ENCODE measurements around the gene TAS1R1. TPM values are rescaled to one million over a fixed set of nuclear protein-coding genes. Genes with fewer than 3 reads are reported as not detected.

The TAS1R1 gene
- total RNA-seq, 1 donor from 2014 or later: not detected

DNA sequence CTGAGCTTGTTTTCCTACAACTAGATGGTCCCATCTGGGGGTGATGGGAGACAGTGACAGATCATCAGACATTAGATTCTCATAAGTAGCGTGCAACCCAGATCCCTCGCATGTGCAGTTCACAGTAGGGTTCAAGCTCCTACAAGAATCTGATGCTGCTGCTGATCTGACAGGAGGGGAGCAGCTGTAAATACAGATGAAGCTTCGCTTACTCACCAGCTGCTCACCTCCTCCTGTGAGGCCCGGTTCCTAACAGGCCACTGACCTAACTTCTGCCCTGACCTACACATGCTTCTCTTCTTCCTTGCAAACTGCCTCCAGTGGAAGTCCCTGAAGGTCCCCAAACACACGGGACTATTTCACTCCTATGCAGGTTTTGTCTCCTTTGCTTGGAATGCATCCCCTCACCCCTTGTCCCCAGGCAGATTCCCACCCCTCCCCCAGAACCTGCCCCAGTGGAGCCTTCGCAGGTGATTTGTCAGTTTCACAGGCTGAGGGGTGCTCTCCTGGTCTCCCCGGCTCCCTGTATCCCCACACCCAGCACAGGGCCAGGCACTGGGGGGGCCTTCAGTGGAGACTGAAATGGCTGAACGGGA lies 19.0 kb downstream of the TAS1R1 start:
- ATAC-seq: no peak

DNA sequence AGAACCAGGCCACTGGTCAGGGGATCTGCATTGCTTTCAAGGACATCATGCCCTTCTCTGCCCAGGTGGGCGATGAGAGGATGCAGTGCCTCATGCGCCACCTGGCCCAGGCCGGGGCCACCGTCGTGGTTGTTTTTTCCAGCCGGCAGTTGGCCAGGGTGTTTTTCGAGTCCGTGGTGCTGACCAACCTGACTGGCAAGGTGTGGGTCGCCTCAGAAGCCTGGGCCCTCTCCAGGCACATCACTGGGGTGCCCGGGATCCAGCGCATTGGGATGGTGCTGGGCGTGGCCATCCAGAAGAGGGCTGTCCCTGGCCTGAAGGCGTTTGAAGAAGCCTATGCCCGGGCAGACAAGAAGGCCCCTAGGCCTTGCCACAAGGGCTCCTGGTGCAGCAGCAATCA lies 19.7 kb downstream of the TAS1R1 start:
- no peak for ATAC-seq

DNA sequence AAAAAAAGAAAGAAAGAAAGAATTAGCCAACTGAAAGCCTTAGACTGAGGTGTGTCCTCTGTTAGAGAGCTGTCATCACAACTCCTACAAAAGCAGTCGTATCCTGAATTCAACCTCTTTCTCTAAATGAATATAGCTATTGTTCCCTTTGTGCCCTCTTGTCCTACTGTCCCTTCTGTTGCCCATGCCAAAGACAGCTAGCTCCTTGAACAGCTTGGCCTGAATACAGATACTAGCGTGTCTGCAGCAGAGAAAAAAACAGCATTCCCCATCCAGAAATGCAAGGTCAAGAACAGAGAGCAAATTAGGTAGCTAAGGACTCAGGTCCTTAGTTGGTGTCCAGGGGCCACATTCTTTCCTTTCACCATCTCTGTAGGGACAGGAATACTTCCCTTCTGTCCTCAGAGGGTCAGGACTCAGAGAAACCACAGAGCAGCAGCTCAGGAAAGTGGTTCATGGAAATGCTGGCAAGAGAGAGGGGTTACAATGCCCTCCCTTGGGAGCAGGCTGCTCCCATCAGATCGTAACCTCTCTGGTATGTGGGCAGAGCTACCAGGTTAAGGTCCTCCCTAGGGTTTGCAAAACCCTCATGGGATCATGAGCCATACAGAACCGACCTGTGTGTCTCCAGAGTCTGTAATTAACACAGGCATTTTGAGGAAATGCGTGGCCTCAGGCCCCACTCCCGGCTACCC lies 22.9 kb downstream of the TAS1R1 start:
- no peak for ATAC-seq

DNA sequence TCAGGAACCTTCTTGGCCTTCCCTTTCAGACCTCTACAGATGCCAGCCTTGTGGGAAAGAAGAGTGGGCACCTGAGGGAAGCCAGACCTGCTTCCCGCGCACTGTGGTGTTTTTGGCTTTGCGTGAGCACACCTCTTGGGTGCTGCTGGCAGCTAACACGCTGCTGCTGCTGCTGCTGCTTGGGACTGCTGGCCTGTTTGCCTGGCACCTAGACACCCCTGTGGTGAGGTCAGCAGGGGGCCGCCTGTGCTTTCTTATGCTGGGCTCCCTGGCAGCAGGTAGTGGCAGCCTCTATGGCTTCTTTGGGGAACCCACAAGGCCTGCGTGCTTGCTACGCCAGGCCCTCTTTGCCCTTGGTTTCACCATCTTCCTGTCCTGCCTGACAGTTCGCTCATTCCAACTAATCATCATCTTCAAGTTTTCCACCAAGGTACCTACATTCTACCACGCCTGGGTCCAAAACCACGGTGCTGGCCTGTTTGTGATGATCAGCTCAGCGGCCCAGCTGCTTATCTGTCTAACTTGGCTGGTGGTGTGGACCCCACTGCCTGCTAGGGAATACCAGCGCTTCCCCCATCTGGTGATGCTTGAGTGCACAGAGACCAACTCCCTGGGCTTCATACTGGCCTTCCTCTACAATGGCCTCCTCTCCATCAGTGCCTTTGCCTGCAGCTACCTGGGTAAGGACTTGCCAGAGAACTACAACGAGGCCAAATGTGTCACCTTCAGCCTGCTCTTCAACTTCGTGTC lies 23.7 kb downstream of the TAS1R1 start:
- ATAC-seq: no peak

DNA sequence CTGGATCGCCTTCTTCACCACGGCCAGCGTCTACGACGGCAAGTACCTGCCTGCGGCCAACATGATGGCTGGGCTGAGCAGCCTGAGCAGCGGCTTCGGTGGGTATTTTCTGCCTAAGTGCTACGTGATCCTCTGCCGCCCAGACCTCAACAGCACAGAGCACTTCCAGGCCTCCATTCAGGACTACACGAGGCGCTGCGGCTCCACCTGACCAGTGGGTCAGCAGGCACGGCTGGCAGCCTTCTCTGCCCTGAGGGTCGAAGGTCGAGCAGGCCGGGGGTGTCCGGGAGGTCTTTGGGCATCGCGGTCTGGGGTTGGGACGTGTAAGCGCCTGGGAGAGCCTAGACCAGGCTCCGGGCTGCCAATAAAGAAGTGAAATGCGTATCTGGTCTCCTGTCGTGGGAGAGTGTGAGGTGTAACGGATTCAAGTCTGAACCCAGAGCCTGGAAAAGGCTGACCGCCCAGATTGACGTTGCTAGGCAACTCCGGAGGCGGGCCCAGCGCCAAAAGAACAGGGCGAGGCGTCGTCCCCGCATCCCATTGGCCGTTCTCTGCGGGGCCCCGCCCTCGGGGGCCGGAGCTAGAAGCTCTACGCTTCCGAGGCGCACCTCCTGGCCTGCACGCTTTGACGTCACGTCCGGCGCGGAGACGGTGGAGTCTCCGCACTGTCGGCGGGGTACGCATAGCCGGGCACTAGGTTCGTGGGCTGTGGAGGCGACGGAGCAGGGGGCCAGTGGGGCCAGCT lies 24.4 kb downstream of the TAS1R1 start, which contains the start of gene ZBTB48:
ZBTB48 (plus strand) TSS at position 621 of the 745 bp plus-strand sequence. CDS start 616 bp downstream, outside the sequence.
- peak; percentile 96 for ATAC-seq

DNA sequence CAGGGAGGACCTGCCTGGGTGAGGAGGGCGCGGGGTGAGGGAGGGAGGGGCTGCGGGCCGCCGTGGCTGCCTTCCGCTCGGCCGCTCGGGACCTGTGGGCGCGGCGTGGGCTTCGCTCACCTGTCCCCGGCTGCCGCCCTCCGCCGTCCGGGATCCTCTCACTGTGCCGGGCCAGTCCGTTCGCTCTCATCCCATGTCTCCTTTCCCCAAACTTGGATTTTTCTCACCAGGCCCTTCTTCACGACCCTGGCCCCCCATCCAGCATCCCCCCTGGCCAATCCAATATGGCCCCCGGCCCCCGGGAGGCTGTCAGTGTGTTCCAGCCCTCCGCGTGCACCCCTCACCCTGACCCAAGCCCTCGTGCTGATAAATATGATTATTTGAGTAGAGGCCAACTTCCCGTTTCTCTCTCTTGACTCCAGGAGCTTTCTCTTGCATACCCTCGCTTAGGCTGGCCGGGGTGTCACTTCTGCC lies 25.0 kb downstream of the TAS1R1 start:
- peak; percentile 2 for ATAC-seq

DNA sequence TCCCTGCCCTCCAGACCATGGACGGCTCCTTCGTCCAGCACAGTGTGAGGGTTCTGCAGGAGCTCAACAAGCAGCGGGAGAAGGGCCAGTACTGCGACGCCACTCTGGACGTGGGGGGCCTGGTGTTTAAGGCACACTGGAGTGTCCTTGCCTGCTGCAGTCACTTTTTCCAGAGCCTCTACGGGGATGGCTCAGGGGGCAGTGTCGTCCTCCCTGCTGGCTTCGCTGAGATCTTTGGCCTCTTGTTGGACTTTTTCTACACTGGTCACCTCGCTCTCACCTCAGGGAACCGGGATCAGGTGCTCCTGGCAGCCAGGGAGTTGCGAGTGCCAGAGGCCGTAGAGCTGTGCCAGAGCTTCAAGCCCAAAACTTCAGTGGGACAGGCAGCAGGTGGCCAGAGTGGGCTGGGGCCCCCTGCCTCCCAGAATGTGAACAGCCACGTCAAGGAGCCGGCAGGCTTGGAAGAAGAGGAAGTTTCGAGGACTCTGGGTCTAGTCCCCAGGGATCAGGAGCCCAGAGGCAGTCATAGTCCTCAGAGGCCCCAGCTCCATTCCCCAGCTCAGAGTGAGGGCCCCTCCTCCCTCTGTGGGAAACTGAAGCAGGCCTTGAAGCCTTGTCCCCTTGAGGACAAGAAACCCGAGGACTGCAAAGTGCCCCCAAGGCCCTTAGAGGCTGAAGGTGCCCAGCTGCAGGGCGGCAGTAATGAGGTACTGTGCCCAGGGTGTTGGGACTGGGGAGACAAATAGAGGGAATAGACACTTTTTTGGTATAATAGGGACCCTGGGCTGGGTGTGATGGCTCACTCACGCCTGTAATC lies 25.7 kb downstream of the TAS1R1 start:
- no peak for ATAC-seq

DNA sequence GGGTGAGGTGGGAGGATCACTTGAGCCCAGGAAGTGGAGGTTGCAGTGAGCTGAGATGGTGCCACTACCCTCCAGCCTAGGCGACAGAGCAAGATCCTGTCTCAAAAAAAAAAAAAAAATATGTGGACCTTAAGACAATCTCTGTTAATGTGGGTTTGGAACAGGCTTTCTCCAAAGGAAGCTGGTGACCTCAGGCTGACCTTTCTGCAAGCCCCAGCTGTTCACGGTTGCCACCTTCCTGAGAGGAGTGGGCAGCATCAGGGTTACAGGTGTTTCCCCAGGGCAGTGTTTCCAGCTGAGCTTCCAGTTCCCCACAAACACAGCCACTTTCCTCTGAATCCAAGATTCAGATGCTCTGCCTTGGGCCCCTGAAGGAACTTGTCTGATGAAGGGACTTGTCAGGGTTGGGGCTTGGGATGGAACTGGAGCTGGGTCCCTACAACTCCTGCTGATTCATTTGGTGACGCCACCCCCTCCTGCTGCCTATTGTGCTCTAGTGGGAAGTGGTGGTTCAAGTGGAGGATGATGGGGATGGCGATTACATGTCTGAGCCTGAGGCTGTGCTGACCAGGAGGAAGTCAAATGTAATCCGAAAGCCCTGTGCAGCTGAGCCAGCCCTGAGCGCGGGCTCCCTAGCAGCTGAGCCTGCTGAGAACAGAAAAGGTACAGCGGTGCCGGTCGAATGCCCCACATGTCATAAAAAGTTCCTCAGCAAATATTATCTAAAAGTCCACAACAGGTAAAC lies 26.6 kb downstream of the TAS1R1 start:
- ATAC-seq: peak; percentile 27

DNA sequence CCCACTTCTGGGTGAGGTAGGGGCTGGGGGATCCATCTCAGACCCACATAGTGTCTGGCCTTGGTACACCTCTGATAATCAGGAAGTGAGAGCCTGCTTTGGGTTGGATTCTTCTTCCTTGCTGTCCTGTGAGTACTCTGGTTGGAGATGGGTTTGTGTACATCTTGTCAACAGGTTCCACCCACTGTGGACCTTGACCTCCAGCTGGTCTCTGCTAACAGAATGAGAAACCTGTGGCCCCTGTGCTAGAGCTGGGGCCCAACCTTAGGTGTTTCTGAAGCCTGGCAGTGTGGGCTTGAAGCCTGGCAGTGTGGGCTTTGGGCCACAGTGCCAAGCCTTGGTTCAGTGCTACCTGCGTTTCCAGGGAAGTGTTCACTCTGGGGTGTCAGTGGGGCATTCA lies 27.3 kb downstream of the TAS1R1 start:
- ATAC-seq: no peak

DNA sequence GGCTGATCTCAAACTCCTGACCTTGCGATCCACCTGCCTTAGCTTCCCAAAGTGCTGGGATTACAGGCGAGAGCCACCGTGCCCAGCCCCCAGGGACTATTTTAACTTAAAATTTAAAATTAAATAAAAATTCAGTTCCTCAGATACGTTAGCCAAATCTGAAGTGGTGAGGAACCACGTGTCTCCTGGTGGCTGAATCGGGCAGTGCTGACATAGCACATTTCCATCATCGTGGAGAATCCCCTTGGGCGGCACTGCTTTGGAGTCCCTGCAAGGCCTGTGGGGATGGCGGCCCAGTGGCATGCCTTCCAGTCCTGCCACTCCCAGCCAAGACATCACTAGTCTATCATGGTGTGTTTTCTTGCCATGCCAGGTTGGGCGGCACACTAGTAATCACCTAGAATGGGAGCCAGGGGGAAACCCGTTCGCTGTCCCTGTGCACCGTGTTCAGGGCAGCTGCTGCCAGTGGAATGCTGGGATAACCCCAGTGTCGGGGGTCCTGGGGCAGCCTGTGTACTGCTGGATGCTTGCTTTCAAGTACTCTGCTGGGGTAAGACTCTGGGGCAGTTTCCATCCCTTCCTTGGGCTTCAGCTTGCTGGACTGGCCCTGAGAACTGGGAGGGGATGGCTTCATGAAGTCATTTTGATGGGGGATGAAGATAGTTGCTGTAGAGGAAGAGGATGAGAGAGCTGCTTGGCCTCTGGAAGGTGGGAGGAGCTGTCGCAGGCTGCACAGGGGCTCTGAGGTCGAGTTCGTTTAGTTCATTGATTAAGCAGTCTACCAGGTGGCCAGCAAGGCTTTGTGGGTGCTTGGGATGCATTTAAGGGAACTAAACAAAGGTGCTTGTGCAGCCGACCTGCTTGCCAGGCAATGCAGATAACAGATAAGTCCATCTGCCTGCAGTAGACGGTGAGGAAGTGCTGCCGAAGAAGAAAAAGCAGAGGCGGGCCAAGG lies 29.3 kb downstream of the TAS1R1 start:
- no peak for ATAC-seq

DNA sequence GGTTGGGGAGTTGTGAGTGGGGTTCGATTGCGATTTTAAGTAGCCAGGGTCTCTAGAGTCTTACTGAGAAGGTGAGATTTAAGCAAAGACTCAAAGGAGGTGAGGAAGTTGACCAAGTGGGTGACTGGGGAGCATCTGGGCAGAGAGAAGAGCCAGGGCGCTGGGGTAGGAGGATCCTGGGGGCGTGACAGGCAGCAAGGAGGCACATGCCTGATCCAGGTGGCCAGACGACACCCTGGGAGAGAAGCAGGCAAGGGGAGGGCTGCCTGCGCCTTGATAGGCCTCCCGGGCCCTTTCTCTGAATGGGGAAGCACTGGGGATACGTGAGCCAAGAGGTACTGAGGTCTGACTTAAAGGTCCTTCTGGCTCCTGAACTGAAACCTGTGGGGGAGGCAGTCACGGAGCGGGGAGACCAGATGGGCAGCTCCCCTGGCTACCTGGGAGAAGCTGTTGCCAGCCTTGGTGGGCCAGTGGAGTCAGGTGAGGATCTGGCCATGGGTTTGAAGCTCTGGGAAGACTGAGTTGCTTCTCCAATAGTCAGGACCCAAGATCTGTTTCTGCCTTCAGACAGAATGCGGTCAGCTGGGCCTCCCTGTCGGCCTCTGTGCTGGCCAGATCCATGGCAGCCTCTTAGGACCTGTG lies 30.1 kb downstream of the TAS1R1 start:
- no peak for ATAC-seq

DNA sequence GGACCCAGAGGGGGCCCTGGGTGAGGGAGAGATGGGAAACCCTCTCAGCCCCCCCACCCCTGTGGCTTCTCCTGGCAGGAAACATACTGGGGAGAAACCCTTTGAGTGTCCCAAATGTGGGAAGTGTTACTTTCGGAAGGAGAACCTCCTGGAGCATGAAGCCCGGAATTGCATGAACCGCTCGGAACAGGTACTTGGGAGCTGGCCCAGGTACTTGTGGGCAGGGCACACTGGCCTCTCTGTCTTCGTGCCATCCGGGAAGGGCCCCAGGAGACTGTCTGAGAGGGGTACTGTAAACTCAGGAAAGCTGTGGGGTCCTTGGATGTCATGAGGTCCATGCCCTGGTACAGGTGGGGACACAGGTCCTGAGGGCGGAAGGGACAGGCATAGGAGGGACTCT lies 30.7 kb downstream of the TAS1R1 start:
- ATAC-seq: no peak

DNA sequence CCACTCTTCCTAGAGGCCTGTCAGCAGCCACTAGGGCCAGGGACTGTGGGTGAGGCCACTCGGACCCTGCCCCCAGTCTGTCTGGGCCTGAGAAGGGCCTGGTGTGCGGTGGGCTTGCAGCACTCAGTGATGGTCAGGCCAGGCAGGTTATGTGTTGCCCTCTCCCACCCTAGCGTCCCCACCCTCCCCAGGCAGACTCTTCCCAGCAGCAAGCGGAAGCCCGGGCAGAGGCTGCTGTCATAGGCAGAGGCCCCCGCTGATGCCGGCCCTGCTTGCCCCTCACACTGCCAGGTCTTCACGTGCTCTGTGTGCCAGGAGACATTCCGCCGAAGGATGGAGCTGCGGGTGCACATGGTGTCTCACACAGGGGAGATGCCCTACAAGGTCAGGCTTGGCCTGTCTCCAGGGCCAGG lies 31.3 kb downstream of the TAS1R1 start:
- no peak for ATAC-seq

DNA sequence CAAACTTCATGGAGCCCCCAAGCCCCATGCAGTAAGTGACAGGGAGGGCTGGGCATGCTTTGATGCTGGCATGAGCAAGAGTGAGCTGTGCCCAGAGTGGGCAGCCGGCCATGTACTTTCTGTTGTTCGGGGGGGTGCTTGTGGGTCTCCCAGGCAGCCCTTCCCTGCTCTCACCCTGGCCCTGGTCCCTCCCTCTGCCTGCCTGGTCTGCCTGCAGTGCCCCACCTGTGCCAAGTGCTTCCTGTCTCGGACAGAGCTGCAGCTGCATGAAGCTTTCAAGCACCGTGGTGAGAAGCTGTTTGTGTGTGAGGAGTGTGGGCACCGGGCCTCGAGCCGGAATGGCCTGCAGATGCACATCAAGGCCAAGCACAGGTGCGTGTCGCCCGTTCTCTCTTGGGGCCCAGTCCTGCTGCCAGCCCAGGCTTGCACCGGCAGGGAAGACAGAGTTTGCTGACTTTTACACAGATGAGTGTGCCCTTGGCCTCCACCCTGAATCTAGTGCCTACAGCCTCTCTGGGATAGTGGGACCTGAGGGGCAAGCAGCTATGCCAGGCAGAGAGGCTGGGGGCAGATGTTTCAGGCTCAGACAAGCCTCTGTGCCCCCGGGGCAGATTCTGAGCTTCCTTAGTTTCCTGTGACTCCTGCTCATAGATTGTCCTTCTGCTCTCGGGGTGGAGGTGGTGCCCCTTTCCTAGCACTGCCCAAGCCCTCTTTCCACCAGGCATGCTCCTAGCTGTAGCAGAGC lies 32.3 kb downstream of the TAS1R1 start:
- ATAC-seq: peak; percentile 51

DNA sequence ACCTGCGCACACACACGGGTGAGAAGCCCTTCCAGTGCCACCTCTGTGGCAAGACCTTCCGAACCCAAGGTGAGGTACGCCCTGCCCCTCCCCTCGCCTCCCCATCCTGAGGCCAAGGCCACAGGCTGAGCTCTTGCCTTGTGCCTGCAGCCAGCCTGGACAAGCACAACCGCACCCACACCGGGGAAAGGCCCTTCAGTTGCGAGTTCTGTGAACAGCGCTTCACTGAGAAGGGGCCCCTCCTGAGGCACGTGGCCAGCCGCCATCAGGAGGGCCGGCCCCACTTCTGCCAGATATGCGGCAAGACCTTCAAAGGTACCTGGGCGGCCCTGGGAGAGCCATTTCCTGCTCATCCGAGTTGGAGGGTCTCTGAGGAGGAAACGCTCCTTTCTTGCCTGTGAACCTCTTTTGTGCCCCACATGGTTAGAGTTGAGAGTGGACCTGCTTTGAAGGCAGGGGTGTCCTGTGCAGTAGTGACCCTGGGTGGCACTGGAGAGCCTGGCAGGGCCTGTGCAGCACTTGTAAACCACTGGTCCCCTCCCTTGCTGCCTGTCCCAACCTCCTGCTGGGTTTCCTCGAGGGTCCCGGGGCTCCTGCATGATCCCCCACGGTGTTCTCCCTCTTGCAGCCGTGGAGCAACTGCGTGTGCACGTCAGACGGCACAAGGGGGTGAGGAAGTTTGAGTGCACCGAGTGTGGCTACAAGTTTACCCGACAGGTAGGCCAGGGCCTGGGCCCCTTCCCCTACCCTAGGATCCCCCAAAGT lies 33.2 kb downstream of the TAS1R1 start:
- peak; percentile 86 for ATAC-seq

DNA sequence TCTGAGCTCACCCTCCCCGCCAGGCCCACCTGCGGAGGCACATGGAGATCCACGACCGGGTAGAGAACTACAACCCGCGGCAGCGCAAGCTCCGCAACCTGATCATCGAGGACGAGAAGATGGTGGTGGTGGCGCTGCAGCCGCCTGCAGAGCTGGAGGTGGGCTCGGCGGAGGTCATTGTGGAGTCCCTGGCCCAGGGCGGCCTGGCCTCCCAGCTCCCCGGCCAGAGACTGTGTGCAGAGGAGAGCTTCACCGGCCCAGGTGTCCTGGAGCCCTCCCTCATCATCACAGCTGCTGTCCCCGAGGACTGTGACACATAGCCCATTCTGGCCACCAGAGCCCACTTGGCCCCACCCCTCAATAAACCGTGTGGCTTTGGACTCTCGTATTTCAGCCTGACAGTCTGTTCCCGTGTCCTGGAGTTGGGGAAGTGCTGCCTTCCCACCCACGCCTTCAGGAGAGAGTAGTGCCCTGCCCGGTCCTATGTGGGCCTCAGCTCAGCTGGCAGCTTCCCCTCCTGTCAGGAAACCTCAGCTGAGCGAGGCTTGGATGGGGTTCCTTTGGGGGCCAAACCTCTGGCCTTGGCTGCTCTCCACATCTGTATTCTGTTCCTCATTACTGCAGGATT lies 33.9 kb downstream of the TAS1R1 start:
- no peak for ATAC-seq

DNA sequence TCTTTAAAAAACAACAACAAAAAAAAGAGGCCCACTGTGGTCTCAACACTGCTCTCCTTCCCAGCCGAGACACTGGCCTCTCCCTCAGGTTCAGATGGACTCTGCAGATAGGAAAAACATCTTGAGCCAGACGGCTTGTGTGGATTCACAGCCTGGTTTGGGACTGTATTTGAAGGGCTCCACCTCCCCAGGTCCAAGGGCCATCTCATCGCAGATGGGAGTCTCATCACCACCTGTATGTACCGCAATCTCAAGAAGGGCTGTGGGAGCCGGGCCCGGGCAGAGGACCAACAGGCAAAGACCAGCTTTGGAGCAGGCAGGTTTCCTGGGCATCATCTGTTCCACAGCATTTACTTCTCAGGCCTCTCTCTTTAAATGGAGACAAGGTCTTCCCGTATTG lies 34.9 kb downstream of the TAS1R1 start:
- no peak for ATAC-seq
